HG02973 (cell line): ENCODE results near the gene YIPF3.
"Not testable (repeated sequence)": the region's sequence is repeated elsewhere in the genome, so short reads cannot be mapped to it uniquely, and the experiment has no call there.

ENCODE experiments used
- ATAC-seq: cut with Tn5 transposase; IDR thresholded peaks from one replicate; pipeline ENCODE4 v1.9.1; 2021; ENCODE audit warnings: moderate library complexity; ENCODE audit not compliant: unreplicated experiment

Gene YIPF3

DNA sequence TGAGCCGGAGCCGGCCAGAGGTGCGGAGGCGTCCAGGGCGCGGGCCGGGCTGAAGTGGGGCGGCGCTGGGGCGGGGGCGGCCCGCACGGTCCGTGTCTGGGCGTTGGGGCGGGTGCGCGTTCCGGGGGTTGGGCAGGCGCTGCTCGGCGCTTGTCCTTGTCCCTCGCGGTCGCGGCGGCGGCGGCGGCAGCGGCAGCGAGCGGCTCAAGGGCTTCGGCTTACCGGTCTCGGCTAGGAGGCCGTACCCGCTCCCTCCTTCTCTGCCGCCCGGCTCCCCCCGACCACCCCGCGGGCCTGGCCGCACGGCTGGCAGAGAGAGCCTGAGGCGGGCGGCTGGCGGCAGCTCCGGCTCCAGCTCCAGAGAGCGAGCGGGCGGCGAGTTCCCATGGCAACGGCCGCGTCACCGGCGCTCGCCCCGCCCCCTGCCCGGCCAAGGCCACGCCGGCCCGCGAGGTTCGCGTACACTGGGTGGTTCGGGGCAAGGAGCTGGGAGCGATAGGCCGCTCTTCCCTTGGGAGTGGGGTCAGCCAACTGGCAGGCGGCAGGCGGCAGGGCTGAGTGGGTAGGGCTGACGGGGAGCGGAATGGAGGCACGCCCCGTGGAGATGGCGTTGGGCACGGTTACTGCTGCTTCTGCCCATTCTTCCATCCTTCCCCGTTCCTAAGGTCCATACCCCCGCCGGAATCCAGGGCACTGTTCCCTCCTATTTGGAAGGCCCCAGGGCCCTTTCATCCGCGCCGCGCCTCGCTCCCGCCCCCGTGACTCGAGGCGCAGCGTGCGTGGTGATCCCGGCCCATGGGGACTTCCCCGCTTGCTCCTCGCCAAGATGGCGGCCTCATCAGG, 6.5 kb downstream of the YIPF3 start, which contains the start of gene LRRC73:
Gene LRRC73 (minus strand): TSS at position 363 of the 843 bp plus-strand sequence. CDS start 561 bp downstream, outside the sequence.
- peak; percentile 50 for ATAC-seq

DNA sequence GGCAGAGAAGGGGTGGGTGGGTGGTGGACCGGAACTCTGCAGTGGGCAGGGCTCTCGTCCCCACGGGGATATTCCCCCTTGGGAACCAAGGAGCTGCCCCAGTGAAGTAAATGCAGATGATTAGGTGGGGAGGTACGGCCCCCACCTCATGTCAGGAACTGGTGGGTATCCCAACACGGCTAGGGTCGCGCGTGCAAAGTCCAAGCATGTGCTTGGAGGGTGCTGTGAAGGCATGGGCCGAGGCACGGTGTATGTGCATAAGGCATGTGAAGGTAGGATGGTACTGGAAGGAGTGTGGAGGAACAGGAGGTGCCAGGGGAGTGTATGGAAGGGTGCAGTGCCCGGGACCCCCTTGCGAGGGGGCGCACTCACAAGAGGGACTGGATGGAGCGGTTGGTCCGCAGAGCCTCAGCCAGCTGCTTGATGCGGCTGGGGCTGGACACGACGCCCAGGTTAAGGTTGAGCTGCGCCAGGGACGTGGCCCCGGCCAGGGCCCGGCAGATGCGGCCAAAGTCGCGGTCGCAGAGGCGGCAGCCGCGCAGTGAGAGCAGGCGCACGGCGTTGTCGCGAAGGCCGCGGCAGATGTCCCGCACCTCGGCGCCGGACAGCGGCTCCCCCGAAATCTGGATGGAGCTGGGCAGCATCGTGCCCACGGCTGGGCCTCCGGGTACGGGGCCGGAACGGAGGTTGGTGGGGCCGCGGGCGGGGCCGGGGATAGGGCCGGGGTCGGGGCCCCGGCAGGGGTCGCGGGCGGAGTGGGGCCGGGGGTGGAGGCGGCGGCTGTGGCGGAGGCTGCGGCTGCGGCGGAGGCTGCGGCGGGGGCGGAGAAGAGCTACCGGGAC, 7.4 kb downstream of the YIPF3 start:
- no peak for ATAC-seq

DNA sequence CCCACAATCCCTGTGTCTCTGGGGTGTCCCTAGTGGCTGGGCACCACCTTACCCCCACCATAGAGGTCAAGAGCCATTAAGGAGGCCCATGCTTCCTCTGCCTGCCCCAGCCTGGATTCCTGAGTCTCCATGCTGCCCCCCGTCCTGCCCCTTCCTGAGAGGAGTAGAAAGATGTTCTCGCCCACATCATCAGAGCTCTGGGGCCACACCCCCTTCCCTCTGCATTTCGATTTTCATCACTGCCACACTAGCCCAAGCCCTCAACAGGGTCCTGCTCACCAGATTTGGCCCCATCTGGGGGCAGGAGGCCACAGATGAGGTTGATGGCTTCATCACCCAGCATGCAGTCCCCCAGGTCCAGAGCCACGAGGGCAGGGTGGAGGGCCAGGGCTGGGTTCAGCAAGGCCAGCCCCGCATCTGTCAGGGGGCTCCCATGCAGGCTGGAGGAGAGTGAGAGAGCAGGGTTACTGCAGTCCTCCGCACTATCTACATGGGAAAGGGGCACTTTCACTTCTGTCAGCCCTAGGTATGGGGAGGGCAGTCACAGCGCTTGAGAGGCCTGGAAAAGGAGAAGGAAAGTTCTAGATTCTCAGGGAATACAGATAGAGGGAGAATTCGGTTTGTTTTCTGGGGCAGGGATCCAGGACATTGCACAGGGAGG, 8.1 kb downstream of the YIPF3 start:
- no peak for ATAC-seq

DNA sequence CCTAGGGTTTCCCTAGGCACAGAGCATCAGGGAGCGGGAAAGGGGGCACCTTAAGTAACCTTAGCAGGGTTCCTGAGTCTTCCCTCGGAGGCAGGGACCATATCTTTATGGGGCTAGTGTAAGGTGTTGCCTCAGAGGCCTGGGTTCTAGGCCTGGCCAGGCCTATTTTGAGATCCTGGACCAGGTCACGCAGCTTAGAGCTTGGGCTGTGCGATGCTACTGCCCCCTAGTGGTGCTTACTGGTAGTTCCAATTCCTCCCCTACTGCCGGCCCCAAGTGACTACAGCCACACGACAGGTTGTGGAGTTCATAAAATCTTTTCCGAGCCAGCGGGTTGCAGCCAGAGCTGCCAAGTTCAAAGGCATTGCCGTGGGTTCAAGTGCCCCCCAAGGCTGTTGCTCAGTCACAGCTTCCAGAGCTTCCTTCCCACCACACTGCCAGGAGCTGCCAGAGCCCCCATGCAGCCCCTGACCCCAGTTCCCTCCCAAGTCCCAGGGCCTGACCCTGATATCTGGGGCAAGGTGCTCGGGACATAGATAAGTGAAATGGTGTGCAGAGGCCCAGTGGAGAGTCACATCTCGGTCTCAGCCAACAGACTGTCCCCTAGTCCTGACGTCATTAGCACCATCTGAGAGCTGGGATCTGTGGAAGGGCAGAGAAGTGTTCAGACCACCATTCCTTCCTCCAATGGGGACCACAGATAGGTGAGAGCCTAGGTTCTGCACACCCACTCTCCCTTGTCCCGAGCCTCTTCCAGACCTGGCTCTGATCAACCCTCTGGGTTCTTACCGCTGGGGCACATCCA, 9.9 kb downstream of the YIPF3 start:
- no peak for ATAC-seq

DNA sequence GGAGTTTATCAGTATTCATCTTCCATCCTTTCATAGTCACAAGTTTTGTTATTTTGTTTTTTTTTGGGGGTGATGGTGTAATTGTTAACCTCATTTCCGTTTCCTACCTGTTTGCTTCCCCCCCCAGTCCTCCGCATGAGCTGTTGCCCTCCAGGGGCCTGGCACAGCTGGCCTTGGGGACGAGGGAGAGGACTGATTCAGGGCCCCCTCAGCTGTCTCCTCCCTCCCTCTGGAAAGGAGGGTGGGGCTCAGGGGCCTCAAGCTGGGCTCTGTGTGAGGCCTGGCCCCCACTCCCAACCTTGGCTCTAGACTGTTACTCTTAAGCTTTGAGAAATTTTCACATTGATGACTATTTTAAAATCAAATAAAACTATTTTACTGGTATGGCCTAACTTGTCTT, 10.6 kb downstream of the YIPF3 start:
- ATAC-seq: no peak

DNA sequence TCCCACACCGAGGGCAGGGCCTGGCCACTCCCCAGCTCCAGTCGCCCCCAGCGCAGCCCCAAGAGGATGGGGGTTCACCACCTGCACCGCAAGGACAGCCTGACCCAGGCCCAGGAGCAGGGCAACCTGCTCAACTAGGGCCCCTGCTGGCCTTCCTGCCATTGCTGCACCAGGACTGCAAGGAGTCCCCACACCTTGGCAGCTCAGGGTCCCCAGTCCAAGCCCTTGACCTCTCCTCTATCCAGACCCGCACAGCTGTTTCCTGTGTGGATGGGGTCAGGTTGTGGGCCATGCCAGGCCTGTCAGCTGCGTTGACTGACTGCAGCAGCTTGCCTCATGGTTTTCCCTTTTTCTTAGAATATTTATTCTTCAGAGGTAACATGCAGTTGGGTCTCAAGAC, 11.0 kb downstream of the YIPF3 start:
- no peak for ATAC-seq

DNA sequence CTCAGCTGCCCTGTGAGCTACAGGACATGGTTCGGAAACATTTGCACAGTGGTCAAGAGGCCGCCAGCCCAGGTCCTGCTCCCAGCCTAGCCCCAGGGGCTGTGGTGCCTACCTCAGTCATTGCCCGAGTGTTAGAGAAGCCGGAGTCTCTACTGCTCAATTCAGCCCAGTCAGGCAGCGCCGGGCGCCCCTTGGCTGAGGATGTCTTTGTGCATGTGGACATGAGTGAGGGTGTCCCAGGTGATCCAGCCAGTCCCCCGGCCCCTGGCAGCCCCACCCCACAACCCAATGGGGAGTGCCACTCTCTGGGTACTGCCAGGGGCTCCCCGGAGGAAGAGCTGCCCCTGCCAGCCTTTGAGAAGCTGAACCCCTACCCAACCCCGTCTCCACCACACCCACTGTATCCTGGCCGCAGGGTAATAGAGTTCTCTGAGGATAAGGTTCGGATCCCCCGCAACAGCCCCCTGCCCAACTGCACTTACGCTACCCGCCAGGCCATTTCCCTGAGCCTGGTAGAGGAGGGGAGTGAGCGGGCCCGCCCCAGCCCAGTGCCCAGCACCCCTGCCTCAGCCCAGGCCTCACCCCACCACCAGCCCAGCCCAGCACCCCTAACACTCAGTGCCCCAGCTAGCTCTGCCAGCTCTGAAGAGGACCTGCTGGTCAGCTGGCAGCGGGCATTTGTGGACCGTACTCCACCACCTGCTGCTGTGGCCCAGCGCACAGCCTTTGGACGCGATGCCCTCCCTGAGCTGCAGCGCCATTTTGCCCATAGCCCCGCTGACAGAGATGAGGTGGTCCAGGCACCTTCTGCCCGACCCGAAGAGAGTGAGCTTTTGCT, 11.8 kb downstream of the YIPF3 start:
- no peak for ATAC-seq

DNA sequence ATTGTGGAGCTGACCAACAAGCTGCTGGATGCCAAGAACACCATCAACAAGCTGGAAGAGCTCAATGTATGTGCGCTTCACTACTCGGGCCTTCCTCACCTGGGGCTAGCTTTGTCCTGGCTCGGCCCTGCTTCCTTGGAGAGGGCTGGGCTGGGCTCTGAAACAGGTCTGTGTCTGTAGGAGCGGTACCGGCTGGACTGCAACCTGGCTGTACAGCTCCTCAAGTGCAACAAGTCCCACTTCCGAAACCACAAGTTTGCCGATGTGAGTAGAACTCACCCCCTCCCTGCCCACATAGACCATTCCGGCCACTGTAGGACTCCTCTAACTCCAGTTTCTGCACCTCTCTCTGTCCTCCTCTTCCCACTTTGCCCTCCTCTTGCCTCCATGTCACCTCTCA, 13.3 kb downstream of the YIPF3 start:
- no peak for ATAC-seq

DNA sequence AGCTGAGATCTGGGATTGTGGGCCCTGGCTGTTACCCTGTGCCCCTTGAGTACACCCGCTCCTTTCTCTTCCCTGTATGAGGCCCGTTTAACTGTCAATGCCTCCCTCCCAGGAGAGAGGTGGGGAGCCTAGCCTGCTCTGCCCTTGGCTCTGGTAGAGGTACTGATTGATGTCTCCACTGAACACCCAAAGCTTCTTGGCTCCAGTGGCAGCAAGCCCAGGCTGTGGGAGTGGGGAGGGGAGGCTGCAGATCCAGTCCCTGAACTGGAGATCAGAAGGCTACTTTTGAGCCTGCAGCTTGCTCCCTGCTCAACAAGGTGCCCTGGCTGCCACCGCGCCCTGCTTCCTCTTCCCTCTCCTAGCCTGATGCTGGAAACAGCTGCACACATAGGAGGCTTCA, 14.1 kb downstream of the YIPF3 start:
- no peak for ATAC-seq

DNA sequence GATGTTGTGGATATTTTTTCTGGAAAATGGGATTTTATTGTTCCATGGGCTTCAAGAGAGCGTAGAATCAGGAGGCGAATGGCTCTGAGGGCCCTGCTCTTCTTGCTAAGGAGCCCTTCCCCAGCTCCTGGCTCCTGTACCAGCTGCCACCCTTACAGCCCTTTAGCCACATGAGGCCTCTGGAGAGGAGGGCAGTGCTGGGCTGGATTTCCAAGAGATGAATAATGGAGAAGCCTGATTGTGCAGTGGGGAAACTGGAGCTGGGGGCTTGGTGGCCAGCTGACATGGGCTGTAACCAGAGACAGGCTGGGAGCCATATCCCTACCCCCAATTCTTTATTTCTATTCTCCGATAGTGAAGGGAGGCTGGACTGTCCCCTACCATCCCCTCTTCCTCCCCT, 15.8 kb downstream of the YIPF3 start:
- no peak for ATAC-seq

DNA sequence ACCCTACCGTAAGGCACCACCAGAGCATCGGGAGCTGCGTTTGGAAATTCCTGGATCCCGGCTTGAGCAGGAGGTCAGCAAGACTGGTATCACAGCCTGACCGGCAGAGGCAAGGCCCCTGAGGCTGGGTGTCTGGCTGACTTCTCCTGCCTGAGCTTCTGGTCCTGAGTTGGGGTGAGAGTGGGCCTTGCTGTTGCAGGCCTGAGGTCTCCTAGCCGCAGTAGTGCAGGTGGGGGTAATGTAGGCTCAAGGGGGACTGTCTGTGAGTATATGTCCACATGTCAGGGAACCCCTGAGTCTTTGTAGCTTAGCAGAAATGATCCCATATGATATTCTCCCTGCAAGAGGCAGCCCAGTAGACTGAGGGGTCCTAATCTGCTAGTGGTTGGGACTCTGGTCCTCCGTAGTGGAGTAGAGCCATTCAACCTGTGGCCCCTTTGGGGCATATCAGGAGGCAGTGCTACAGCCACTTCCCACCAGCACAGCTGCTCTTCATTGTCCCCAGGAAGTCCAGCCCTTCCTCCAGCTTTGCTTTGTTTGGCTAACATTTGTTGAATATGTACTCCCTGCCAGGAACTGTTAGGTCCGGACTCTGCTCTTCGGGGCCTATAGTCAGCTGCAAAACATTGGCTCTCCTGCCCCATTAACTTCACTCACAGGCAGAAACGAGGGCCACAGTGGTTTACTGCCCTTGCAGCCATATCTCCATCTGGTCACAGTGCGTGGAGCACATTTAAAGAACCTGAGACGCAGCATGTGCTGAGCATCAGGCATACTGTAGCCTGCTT, 17.5 kb downstream of the YIPF3 start:
- ATAC-seq: no peak

DNA sequence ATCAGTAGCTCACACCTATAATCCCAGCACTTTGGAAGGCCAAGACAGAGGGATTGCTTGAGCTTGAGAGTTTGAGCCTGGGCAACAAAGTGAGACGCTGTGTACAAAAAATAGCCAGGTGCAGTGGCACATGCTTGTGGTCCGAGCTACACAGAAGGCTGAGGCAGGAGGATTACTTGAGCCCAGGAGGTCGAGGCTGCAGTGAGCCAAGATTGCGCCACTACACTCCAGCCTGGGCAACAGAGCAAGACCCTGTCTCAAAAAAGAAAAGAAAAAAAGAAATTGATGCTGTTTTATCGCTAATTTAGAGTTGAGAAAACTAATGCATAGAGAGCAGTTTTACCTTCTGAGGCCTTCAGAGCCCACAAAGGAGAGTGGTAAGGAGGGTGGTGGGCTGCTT, 18.4 kb downstream of the YIPF3 start:
- not testable (repeated sequence) for ATAC-seq

DNA sequence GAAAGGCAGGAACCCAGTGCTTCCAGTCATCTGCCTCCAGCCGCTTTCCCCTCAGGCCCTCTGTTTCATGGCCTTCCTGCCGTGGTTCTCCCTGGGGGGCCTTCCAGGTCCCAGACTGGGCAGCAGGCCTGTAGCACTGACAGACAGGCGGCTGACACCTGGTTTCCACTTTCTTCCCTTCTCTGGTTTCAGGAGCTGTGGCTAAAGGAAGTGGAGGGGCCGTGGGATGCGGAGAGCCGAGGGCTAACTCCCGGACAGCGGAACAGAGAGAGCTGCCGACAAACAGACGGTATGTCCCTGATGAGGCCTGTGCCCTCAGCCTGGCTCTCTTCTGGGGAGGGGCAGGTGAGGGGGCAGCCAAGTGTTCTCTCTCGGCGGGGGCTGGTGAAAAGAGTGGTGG, 19.0 kb downstream of the YIPF3 start:
- no peak for ATAC-seq

DNA sequence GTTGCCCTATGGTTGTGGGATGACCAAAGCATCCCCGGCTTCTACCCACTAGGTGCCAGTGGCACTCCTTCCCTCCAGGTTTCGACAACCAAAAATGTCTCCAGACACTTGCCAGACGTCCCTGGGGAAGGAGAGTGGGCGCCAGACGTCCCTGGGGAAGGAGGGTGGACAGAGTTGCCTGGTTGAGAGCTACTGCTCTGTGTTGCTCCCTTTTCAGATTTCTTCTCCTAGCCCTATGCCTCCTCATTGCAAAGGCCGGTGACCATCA, 19.7 kb downstream of the YIPF3 start:
- no peak for ATAC-seq

DNA sequence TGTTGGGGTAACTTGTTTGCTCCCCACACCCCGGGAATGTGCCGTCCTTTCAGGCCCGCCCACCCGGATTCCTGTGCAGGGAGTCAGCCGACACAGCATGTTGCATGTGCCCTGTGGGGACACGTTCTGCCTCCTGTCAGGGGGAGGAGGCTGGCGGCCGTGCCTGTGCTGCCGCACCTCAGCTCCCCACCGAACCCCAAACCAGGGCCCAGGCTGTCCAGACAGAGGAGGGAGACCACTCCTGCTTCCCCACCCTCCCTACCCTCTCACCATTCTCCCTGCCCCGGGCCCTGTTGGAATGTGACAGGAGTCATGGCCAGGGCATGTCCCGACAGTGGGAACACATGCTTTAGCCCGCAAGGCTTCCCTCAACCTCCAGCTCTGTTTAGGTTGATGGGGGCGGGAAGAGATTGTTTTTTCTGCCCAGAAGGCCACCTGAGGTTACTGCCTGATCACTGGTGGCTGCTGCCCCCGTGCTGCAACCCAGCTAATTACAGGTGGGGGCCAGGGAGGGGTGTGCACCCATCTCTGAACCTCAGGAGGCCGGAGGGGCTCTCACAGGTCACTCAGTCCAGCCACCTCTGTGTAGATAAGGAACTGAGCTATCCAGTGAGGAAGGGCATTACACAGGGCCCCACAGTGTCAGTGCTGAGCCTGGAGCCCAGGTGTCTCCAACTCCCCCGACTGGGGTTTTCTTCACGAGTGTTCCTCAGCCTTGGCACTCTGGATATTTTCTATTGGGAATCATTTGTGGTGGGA, 20.2 kb downstream of the YIPF3 start:
- no peak for ATAC-seq

DNA sequence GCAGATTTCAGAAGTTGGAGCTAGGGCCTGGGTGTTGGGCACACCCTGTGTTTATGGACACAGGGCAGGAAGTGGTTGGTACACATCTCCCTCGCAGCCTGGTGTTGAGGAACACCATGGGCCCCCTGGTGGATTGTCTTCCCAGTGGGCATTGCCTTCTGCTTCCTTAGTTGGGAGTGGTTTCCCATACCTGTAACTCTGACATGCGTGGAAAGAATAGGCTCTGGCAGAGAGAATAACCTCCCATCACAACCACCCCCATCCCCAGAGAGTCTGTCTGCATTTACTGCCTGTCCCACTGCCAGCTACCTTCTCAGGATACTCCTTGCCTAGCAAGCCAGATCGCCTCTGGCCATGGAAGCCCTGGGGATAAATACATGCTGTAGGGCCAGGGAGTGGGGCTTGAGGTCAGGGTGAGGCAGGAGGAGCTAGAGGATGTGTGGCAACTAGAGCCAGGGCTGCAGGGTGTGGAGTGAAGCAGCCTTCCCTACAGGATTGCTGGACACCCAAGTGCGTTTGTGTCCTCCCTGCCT, 21.3 kb downstream of the YIPF3 start:
- no peak for ATAC-seq

DNA sequence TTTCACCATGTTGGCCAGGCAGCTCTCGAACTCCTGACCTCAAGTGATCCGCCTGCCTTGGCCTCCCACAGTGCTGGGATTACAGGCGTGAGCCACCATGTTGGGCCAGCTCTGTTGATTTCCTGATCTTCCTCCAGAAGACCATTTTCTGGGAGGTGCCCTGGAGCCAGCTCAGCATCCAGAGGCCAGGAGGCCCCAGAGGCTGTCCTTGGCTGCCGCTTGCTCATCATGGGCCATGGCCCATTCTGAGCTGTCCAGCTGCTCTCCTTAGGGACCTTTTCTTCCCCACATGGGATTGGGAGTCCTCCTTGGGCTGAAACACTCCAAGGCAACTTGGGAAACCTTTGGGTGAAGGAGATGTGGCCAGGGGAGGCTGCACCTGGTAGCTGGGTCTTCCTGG, 22.0 kb downstream of the YIPF3 start:
- no peak for ATAC-seq

DNA sequence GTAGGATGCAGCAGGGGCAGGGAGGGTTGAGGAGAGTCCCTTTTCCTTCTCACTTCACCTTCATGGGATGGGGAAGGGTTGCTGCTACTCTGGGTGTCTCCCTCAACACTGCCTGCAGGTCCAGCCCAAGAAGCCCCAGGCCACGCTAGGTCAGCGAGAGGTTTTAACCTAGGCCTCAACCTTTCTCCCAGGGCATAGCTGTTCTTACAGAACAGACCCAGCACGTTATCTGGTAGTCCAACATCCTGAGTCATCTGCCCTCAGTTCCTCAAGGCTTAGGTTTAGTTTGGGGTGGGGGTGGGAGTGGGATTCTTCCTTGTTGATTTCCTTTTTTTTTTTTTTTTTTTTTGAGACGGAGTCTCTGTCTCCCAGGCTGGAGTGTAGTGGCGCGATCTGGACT, 22.4 kb downstream of the YIPF3 start:
- ATAC-seq: no peak
